IMR-90 (cell line): Measurements from ENCODE around the gene MRPL45. TPM values are rescaled to one million over a fixed set of nuclear protein-coding genes. Genes with fewer than 3 reads are reported as not detected.
A peak's percentile ranks its signal among the peaks of the same experiment; 100 is the strongest.

Experiments
- ATAC-seq: fragments of 200-7000 bp; cut with Tn5 transposase; 2 replicates; pipeline ENCODE4 v1.9.1; 2020; ENCODE audit warnings: low read depth, mild to moderate bottlenecking, moderate library complexity
- BruUV-seq: library from RNA; stranded (reverse); fragments of 400-500 nt; replicated peaks from 2 replicates; lab custom pipeline; 2021; lab: Mats Ljungman, UMichigan
- CTCF ChIA-PET: fragments of 300-600 bp; formaldehyde crosslinking; extraction: SDS; loops from one replicate; lab custom pipeline; 2021; ENCODE audit warnings: antibody characterized with exemption; lab: Yijun Ruan, JAX
- POLR2A ChIA-PET: fragments of 300-600 bp; sonication (Branson Sonifier 250); formaldehyde crosslinking; loops from one replicate; lab custom pipeline; 2022; ENCODE audit warnings: antibody characterized with exemption; ENCODE audit not compliant: unreplicated experiment; lab: Charles Lee
- DNase-seq: peaks from one replicate; pipeline ENCODE4 v3.0.0; 2013
- H2AFZ ChIP-seq: replicated peaks from 2 replicates; pipeline ENCODE3; 2013; ENCODE audit warnings: low read length, mild to moderate bottlenecking; ENCODE audit not compliant: poor library complexity
- H2AK5ac ChIP-seq: 2 replicates; pipeline ENCODE4 v1.6.1; 2013; ENCODE audit warnings: low read depth, low read length, inconsistent platforms
- H2AK9ac ChIP-seq: replicated peaks from 2 replicates; pipeline ENCODE3; 2013; ENCODE audit warnings: mild to moderate bottlenecking, low read depth, low read length, moderate library complexity; ENCODE audit not compliant: poor library complexity
- H2BK120ac ChIP-seq: 2 replicates; pipeline ENCODE4 v1.6.1; 2013; ENCODE audit warnings: low read depth, low read length, inconsistent platforms
- H2BK15ac ChIP-seq: 3 replicates; pipeline ENCODE4 v1.6.1; 2013; ENCODE audit warnings: low read depth, low read length, inconsistent platforms
- H2BK20ac ChIP-seq: 2 replicates; pipeline ENCODE4 v1.6.1; 2013; ENCODE audit warnings: low read depth, mild to moderate bottlenecking, inconsistent platforms, low read length, moderate library complexity
- H2BK5ac ChIP-seq: 2 replicates; pipeline ENCODE4 v1.6.1; 2013; ENCODE audit warnings: mild to moderate bottlenecking, low read depth, low read length, inconsistent platforms; ENCODE audit not compliant: poor library complexity, severe bottlenecking
- H3K14ac ChIP-seq: replicated peaks from 2 replicates; pipeline ENCODE4 v1.6.1; 2013; ENCODE audit warnings: low read depth, low read length, inconsistent platforms
- H3K18ac ChIP-seq: 2 replicates; pipeline ENCODE4 v1.6.1; 2013; ENCODE audit warnings: low read depth, low read length, control low read depth
- H3K23ac ChIP-seq: 2 replicates; pipeline ENCODE4 v1.6.1; 2013; ENCODE audit warnings: low read depth, low read length, inconsistent platforms
- H3K27ac ChIP-seq: 2 replicates; pipeline ENCODE4 v1.5.1; 2013; ENCODE audit warnings: mild to moderate bottlenecking, control low read depth, low read length; ENCODE audit not compliant: insufficient read depth
- H3K27me3 ChIP-seq: 2 replicates; pipeline ENCODE4 v1.6.1; 2013; ENCODE audit warnings: low read length; ENCODE audit not compliant: control insufficient read depth, insufficient read depth
- H3K36me3 ChIP-seq: 2 replicates; pipeline ENCODE4 v1.6.1; 2013; ENCODE audit warnings: low read length, mixed read lengths; ENCODE audit not compliant: control insufficient read depth, insufficient read depth
- H3K4ac ChIP-seq: 2 replicates; pipeline ENCODE4 v1.6.1; 2013; ENCODE audit warnings: low read depth, low read length, inconsistent platforms
- H3K4me1 ChIP-seq: 2 replicates; pipeline ENCODE4 v1.6.1; 2013; ENCODE audit warnings: low read length, mixed read lengths; ENCODE audit not compliant: control insufficient read depth, insufficient read depth
- H3K4me2 ChIP-seq: 2 replicates; pipeline ENCODE4 v1.6.1; 2013; ENCODE audit warnings: low read depth, mild to moderate bottlenecking, control low read depth, low read length, moderate library complexity
- H3K4me3 ChIP-seq: 2 replicates; pipeline ENCODE4 v1.5.1; 2013; ENCODE audit warnings: low read depth, mild to moderate bottlenecking, control low read depth, low read length, moderate library complexity; ENCODE audit not compliant: insufficient read depth
- H3K56ac ChIP-seq: 2 replicates; pipeline ENCODE4 v1.6.1; 2013; ENCODE audit warnings: low read length, inconsistent platforms; ENCODE audit not compliant: insufficient read depth; ENCODE audit errors: extremely low read depth
- H3K79me1 ChIP-seq, 2 experiments: 2 replicates each; pipeline ENCODE4 v1.6.1; 2013; ENCODE audit warnings: low read length in 2 of 2, inconsistent platforms in 1 of 2, low read depth in 1 of 2
- H3K9ac ChIP-seq: 2 replicates; pipeline ENCODE4 v1.6.1; 2013; ENCODE audit warnings: low read depth, low read length, control low read depth
- H3K9me1 ChIP-seq: 2 replicates; pipeline ENCODE4 v1.6.1; 2013; ENCODE audit warnings: low read length, inconsistent platforms; ENCODE audit not compliant: insufficient read depth
- H3K9me3 ChIP-seq: 2 replicates; pipeline ENCODE4 v1.6.1; 2013; ENCODE audit warnings: low read length; ENCODE audit not compliant: control insufficient read depth, insufficient read depth
- H4K20me1 ChIP-seq: 2 replicates; pipeline ENCODE4 v1.6.1; 2013; ENCODE audit warnings: low read length, inconsistent platforms; ENCODE audit not compliant: insufficient read depth
- H4K5ac ChIP-seq: 2 replicates; pipeline ENCODE4 v1.6.1; 2013; ENCODE audit warnings: mild to moderate bottlenecking, low read depth, low read length, control low read depth
- H4K8ac ChIP-seq, 2 experiments: 2 replicates each; pipeline ENCODE4 v1.6.1; 2013; ENCODE audit warnings: low read depth in 2 of 2, low read length in 2 of 2, control low read depth in 1 of 2, inconsistent platforms in 1 of 2
- H4K91ac ChIP-seq: 2 replicates; pipeline ENCODE4 v1.6.1; 2013; ENCODE audit warnings: low read depth, low read length, inconsistent platforms; ENCODE audit not compliant: insufficient read depth
- BHLHE40 ChIP-seq: fragments of 150-350 bp; IDR thresholded peaks from 2 replicates; pipeline ENCODE4 v1.6.1; 2016; ENCODE audit warnings: mild to moderate bottlenecking, low read depth, low read length
- CHD1 ChIP-seq: IDR thresholded peaks from 2 replicates; pipeline ENCODE4 v1.6.1; 2012; ENCODE audit warnings: low read depth, low read length, improper control_type of control experiment
- CTCF ChIP-seq: conservative IDR thresholded peaks from 2 replicates; pipeline ENCODE4 v1.5.1; 2012; ENCODE audit warnings: mild to moderate bottlenecking, low read depth, low read length, improper control_type of control experiment
- RAD21 ChIP-seq: IDR thresholded peaks from 2 replicates; pipeline ENCODE4 v1.6.1; 2012; ENCODE audit warnings: low read length, improper control_type of control experiment
- SMC3 ChIP-seq: fragments of 150-350 bp; IDR thresholded peaks from 2 replicates; pipeline ENCODE4 v1.6.1; 2016; ENCODE audit warnings: low read depth, mild to moderate bottlenecking, antibody characterized with exemption, low read length, moderate library complexity
- WGBS, 2 experiments: methylation state at CpG; one replicate each; pipeline versions ENCODE4 v1.1.5 to v1.1.7; 2013; ENCODE audit warnings: missing lambda C conversion rate in 2 of 2; ENCODE audit not compliant: insufficient read length in 1 of 2; ENCODE audit errors: extremely low coverage in 2 of 2; 5-methylcytosine and 5-hydroxymethylcytosine counted together
- dilution Hi-C: fragments of 300-500 bp; cut with HindIII; formaldehyde crosslinking; loops from one replicate; pipeline ENCODE4 v1.14.3; 2018; ENCODE audit warnings: low sequenced_read_pairs; ENCODE audit not compliant: unreplicated experiment
- in situ Hi-C: fragments of 300-500 bp; cut with MboI; formaldehyde crosslinking; loops from 3 replicates; pipeline ENCODE4 v1.14.3; 2019; ENCODE audit warnings: low sequenced_read_pairs, inconsistent platforms, mixed read lengths
- intact Hi-C: fragments of 100-400 bp; cut with micrococcal nuclease; formaldehyde crosslinking; loops from 2 replicates; pipeline ENCODE4 v1.10.0; 2022
- polyA plus RNA-seq, 3 experiments: library from polyadenylated mRNA; depleted of rRNA; stranded (reverse); fragments of >200 nt; gene quantifications; 2 replicates each; pipeline ENCODE4 v1.2.3, GENCODE V29; 2012; ENCODE audit warnings: low replicate concordance in 1 of 3
- total RNA-seq: library from RNA; depleted of rRNA; stranded (reverse); fragments of >200 nt; gene quantifications from 2 replicates; pipeline ENCODE4 v1.2.3, GENCODE V29; 2012

The MRPL45 gene
- total and polyA plus RNA-seq, 2 of the 4 experiments (the other 2 are of a cell fraction): 39.6 to 46.8 TPM

DNA sequence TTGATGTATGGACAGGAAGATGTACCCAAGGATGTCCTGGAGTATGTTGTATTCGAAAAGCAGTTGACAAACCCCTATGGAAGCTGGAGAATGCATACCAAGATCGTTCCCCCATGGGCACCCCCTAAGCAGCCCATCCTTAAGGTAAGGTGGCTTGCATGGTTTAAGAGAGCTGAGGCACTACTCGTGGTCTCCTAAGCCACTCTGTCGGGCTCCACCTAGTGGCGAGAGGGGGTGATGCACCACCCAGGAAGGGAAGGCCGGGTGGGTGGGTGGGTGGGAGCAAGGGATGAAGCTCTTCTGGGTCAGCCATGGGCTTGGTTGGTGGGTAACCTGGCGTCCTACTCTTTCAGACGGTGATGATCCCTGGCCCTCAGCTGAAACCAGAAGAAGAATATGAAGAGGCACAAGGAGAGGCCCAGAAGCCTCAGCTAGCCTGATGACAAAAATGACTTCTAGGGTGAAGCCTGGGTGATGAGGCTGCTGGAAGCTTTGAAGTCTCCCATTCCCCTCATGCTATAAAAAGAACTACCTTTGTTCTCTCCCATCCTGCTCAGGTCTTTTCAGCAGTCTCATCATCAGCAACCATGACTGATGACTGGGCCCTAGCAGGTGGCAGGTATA lies 25.3 kb downstream of the MRPL45 start:
- H2AFZ ChIP-seq: no peak overlapping the region
- H3K18ac ChIP-seq: peak overlapping the region; percentile 9; the same call in 1 of the 2 replicates
- no peak overlapping the region for H3K23ac ChIP-seq
- H4K91ac ChIP-seq: no peak overlapping the region
- no peak overlapping the region for H2AK9ac ChIP-seq
- H3K79me1 ChIP-seq: no peaks in the 10 kb centered on the region; a peak in 1 of 4 replicates
- H3K4me2 ChIP-seq: no peak overlapping the region
- H2BK20ac ChIP-seq: no peak overlapping the region
- H4K20me1 ChIP-seq: no peaks in the 10 kb centered on the region; the same call in 1 of the 2 replicates
- H4K5ac ChIP-seq: no peak overlapping the region
- no peak overlapping the region for H4K8ac ChIP-seq
- 0 out of 2 replicates have a peak, but pooled peaks cover 5% of the 10 kb centered on the region for H3K9me1 ChIP-seq
- peaks cover 15% of the 10 kb centered on the region for H3K36me3 ChIP-seq
- peak; percentile 39 for DNase-seq
- peak; percentile 48 for TF ChIP-seq CTCF
- no peak for TF ChIP-seq CHD1
- TF ChIP-seq RAD21: peak; percentile 33
- TF ChIP-seq SMC3: peak; percentile 19; the same call in 1 of the 2 replicates
- TF ChIP-seq BHLHE40: no peak
- H3K9ac ChIP-seq: no peak overlapping the region
- ChIA-PET POLR2A (interaction anchor here (0.5 kb wide), 1 partner anchor 20 kb away, joined by 4 read pairs; no protein-coding TSS in a partner anchor), CTCF (interaction anchor here (1.2 kb wide), 1 partner anchor 10 kb away, joined by 5 read pairs; no protein-coding TSS in a partner anchor)
- no peak overlapping the region for H3K14ac ChIP-seq
- no peak overlapping the region for H2AK5ac ChIP-seq
- no peaks in the 10 kb centered on the region for H3K9me3 ChIP-seq
- intact Hi-C loops: no loop called here
- in situ Hi-C loops: no loop called here
- no peak overlapping the region for H2BK15ac ChIP-seq
- H3K27me3 ChIP-seq: peaks cover 4% of the 10 kb centered on the region; the same call in 1 of the 2 replicates
- dilution Hi-C loops: no loop called here
- no CpG with 5 or more reads among the region's 8 CpGs for WGBS, 2 experiments
- no peak overlapping the region for H3K4me3 ChIP-seq
- no peak overlapping the region for H3K56ac ChIP-seq
- BruUV-seq: no TSS peak
- no peak overlapping the region for H3K4ac ChIP-seq
- no peak overlapping the region for H3K27ac ChIP-seq
- no peak overlapping the region for H2BK5ac ChIP-seq
- peaks cover 12% of the 10 kb centered on the region for H3K4me1 ChIP-seq
- H2BK120ac ChIP-seq: no peak overlapping the region
- ATAC-seq: peak; percentile 84
